C4-2B (cell line): ENCODE measurements around the gene HIVEP3.

ENCODE experiments used
- ZFX ChIP-seq: fragments of 450-650 bp; IDR thresholded peaks from 2 replicates; pipeline ENCODE4 v1.6.1; 2017
- TF ChIP-seq, protein P1 (sequence below): fragments of 450-650 bp; conservative IDR thresholded peaks from 2 replicates; pipeline ENCODE4 v1.5.1; 2017; ENCODE audit warnings: mild to moderate bottlenecking

DNA sequence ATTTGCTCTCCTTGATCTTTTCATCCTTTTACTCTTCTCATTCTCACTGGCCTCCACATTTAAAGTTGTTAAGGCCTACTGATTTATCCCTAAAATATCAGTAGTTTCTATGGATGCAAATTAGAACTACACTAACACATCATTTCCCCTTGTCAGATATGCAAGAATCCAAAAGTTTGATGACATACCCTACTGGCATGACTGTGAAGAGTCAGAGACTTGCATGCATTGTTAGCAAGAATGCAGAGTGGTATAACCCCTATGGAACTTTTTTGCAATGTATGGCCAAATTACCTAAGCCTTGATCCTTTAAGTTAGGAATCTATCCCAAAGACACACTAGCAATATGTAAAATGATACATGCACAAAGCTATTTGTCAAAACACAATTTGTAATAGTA, 23.6 kb upstream of the HIVEP3 start:
- TF ChIP-seq, protein P1, sequence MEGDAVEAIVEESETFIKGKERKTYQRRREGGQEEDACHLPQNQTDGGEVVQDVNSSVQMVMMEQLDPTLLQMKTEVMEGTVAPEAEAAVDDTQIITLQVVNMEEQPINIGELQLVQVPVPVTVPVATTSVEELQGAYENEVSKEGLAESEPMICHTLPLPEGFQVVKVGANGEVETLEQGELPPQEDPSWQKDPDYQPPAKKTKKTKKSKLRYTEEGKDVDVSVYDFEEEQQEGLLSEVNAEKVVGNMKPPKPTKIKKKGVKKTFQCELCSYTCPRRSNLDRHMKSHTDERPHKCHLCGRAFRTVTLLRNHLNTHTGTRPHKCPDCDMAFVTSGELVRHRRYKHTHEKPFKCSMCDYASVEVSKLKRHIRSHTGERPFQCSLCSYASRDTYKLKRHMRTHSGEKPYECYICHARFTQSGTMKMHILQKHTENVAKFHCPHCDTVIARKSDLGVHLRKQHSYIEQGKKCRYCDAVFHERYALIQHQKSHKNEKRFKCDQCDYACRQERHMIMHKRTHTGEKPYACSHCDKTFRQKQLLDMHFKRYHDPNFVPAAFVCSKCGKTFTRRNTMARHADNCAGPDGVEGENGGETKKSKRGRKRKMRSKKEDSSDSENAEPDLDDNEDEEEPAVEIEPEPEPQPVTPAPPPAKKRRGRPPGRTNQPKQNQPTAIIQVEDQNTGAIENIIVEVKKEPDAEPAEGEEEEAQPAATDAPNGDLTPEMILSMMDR, result no peak
- no peak for TF ChIP-seq ZFX
